Measurements from ENCODE around the gene DDX20.

GRCh38 chr1:111803951-111804350, 48.2 kb downstream of the DDX20 start:
- TF ChIP-seq EZH2 (IDR thresholded peaks at IDR 0.05; ENCODE audit: insufficient read depth, low read length), result no peak
- TF ChIP-seq, protein P1, sequence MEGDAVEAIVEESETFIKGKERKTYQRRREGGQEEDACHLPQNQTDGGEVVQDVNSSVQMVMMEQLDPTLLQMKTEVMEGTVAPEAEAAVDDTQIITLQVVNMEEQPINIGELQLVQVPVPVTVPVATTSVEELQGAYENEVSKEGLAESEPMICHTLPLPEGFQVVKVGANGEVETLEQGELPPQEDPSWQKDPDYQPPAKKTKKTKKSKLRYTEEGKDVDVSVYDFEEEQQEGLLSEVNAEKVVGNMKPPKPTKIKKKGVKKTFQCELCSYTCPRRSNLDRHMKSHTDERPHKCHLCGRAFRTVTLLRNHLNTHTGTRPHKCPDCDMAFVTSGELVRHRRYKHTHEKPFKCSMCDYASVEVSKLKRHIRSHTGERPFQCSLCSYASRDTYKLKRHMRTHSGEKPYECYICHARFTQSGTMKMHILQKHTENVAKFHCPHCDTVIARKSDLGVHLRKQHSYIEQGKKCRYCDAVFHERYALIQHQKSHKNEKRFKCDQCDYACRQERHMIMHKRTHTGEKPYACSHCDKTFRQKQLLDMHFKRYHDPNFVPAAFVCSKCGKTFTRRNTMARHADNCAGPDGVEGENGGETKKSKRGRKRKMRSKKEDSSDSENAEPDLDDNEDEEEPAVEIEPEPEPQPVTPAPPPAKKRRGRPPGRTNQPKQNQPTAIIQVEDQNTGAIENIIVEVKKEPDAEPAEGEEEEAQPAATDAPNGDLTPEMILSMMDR (IDR thresholded peaks at IDR 0.05; ENCODE audit: insufficient read depth, low read depth, low read length), result no peak

Data from astrocyte (in vitro differentiated cells and primary cell).